GM19239 (cell line): ENCODE measurements around the gene IL15RA.
"Not testable (repeated sequence)": the region's sequence is repeated elsewhere in the genome, so short reads cannot be mapped to it uniquely, and the experiment has no call there.

Experiments used
- DNase-seq: peaks from one replicate; pipeline ENCODE4 v3.0.0; 2011; ENCODE audit warnings: low spot score; ENCODE audit not compliant: insufficient read length
- FAIRE-seq: peaks from 2 replicates; lab custom pipeline; 2011; peaks lifted over from hg19 to GRCh38; lab: Jason Lieb, UNC

The IL15RA gene

GRCh38 chr10:5953676-5954075, 23.7 kb downstream of the IL15RA start:
- FAIRE-seq (no peak), DNase-seq (no peak)

- FAIRE-seq, result no peak
- DNase-seq, result no peak
Observed at GRCh38 chr10:5952731-5953385, 24.5 kb downstream of the IL15RA start.

- DNase-seq (no peak), FAIRE-seq (no peak)
Observed at GRCh38 chr10:5951721-5952407, 25.5 kb downstream of the IL15RA start.

- FAIRE-seq, result no peak
- no peak for DNase-seq
Observed at GRCh38 chr10:5951167-5951711, 26.1 kb downstream of the IL15RA start.

- no peak for DNase-seq
Observed at GRCh38 chr10:5949009-5949759, 28.2 kb downstream of the IL15RA start.

GRCh38 chr10:5948208-5948585, 29.1 kb downstream of the IL15RA start:
- FAIRE-seq (no peak), DNase-seq (no peak)

More at GRCh38 chr10:5949009-5949759, 28.2 kb downstream of the IL15RA start:
- FAIRE-seq, result no peak

- FAIRE-seq (no peak), DNase-seq (no peak)
Observed at GRCh38 chr10:5947471-5948207, 29.7 kb downstream of the IL15RA start.

- FAIRE-seq (no peak), DNase-seq (no peak)
Observed at GRCh38 chr10:5946786-5947185, 30.6 kb downstream of the IL15RA start.

- DNase-seq, FAIRE-seq: not testable (repeated sequence)
Observed at GRCh38 chr10:5946419-5946775, 30.9 kb downstream of the IL15RA start.

GRCh38 chr10:5945561-5946418, 31.6 kb downstream of the IL15RA start:
- FAIRE-seq, result peak; percentile 51
- no peak for DNase-seq

GRCh38 chr10:5945190-5945509, 32.2 kb downstream of the IL15RA start:
- no peak for FAIRE-seq

GRCh38 chr10:5944389-5945189, 32.8 kb downstream of the IL15RA start:
- FAIRE-seq (no peak), DNase-seq (no peak)

More at GRCh38 chr10:5945190-5945509, 32.2 kb downstream of the IL15RA start:
- no peak for DNase-seq

- FAIRE-seq (no peak), DNase-seq (no peak)
Observed at GRCh38 chr10:5943536-5943935, 33.8 kb downstream of the IL15RA start.

GRCh38 chr10:5942474-5942873, 34.9 kb downstream of the IL15RA start:
- FAIRE-seq (no peak), DNase-seq (no peak)

- no peak for FAIRE-seq
- DNase-seq, result no peak
Observed at GRCh38 chr10:5942001-5942400, 35.3 kb downstream of the IL15RA start.

GRCh38 chr10:5941579-5941978, 35.8 kb downstream of the IL15RA start:
- no peak for DNase-seq
- FAIRE-seq, result no peak

- no peak for FAIRE-seq
- DNase-seq, result no peak
Observed at GRCh38 chr10:5940807-5941218, 36.5 kb downstream of the IL15RA start.

- DNase-seq (no peak), FAIRE-seq (no peak)
Observed at GRCh38 chr10:5938291-5938690, 39.1 kb downstream of the IL15RA start.

GRCh38 chr10:5937016-5937415, 40.3 kb downstream of the IL15RA start:
- DNase-seq, result no peak
- no peak for FAIRE-seq
